Testis (tissue), 2 donors: ENCODE results near the gene DDX39B.
"Not testable (repeated sequence)": the region's sequence is repeated elsewhere in the genome, so short reads cannot be mapped to it uniquely, and the experiment has no call there.

ENCODE experiments used
- CTCF ChIP-seq, 3 experiments: fragments of 450-650 bp in 2 of 3; fragments of 200-600 bp in 1 of 3; sonication (generic) in 1 of 3; IDR thresholded peaks; one replicate each; pipeline ENCODE4 v1.5.1; 2016 to 2019; ENCODE audit warnings: antibody characterized with exemption in 3 of 3, mild to moderate bottlenecking in 2 of 3, moderate library complexity in 1 of 3
- POLR2A ChIP-seq: fragments of 450-650 bp; IDR thresholded peaks from one replicate; pipeline ENCODE4 v1.6.1; 2017; ENCODE audit warnings: antibody characterized with exemption, mild to moderate bottlenecking, moderate library complexity

DNA sequence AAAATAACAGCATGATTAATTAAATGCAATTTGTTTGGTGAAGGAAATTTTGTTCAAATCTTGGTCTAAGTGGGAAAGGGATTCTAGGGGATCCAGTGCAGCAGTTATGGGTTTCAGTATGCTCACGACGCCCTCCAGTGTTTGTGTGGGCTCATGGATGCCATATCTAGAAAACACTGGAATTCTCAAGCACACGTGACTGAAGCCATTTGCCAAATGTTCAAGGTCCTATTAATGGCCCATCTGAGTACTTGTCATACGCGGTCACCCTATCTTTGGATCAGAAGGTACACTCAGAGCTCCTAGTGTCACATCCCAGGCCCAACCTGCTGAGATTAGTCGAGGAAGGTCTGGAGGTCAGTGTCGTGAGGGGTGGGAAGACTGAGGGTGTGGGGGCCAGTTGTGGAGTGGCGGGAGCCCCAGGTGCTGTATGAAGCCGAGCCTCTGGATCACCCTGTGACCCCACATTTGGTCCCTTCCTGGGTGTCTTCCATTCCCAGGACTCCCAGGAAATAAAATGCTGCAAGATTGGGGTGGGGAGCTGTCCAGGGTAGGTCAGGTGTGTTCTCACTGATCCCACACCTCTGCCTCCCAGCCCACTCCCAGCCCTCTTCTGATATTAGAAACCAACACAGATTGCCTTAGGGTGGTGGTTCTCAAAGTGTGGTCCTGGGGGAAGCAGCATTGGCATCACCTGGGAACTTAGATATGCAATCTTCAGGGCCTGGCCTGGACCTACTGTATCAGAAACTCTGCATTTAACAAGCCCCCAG lies 55.6 kb downstream of the DDX39B start:
- not testable (repeated sequence) for TF ChIP-seq POLR2A; CTCF (IDR thresholded peaks at IDR 0.05)
